ENCODE results near the gene POLR3A.

DNA sequence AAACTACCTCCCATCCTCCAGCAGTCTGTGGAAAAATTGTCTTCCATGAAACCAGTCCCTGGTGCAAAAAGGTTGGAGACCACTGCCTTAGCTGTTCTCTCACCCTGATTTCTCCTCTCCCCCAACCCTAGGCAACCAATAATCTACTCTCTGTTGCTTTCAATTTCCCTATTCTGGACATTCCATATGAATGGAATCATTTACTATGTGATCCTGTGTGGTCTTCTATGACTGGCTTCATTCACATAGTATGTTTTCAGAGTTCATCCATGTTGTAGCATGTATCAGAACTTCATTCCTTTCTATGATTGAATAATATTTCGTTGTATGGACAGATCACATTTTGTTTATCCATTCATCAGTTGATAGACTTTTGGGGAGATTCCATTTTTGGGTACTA lies 64.5 kb downstream of the POLR3A start:
- TF ChIP-seq CTCF (conservative IDR thresholded peaks at IDR 0.05 in 1 of 2, IDR thresholded peaks at IDR 0.05 in 1 of 2; ENCODE audit: low read depth in 1 of 2, low read length in 2 of 2) (no peak), EZH2 (IDR thresholded peaks at IDR 0.05; ENCODE audit: low read length, missing control alignments) (no peak)

Measured in fibroblast of lung (primary cell).